T-helper 22 cell (primary cell): Measurements from ENCODE around the gene HLCS.

Source experiments
- DNase-seq: peaks from one replicate; pipeline ENCODE4 v3.0.0-alpha.2; 2020; ENCODE audit warnings: low read depth

HLCS gene

GRCh38 chr21:36703626-36704280 is 262.7 kb downstream of the HLCS start:
- DNase-seq, result no peak

- no peak for DNase-seq
These were observed 263.3 kb downstream of the HLCS start for GRCh38 chr21:36703123-36703522.

- DNase-seq, result no peak
These were observed 263.9 kb downstream of the HLCS start for GRCh38 chr21:36702622-36702968.

GRCh38 chr21:36701756-36702621 is 264.5 kb downstream of the HLCS start:
- no peak for DNase-seq

- no peak for DNase-seq
These were observed 265.3 kb downstream of the HLCS start for GRCh38 chr21:36700971-36701755.
